Nephron (organoid): ENCODE measurements around the gene NDUFS5.
A peak's percentile ranks its signal among the peaks of the same experiment; 100 is the strongest.

Source experiments
- H3K27ac Mint-ChIP-seq, 3 experiments: 2 replicates each; pipeline ENCODE4 v1.8.0; 2020; ENCODE audit warnings: mixed read lengths in 3 of 3, mild to moderate bottlenecking in 2 of 3, moderate library complexity in 1 of 3
- H3K27me3 Mint-ChIP-seq: 2 replicates; pipeline ENCODE4 v1.8.0; 2021; ENCODE audit warnings: low read depth, mild to moderate bottlenecking, moderate library complexity, mixed read lengths
- H3K36me3 Mint-ChIP-seq: 2 replicates; pipeline ENCODE4 v1.8.0; 2020; ENCODE audit warnings: low read depth, mixed read lengths
- H3K4me1 Mint-ChIP-seq: 2 replicates; pipeline ENCODE4 v1.8.0; 2020; ENCODE audit warnings: mixed read lengths
- H3K4me3 Mint-ChIP-seq, 3 experiments: 2 replicates each; pipeline ENCODE4 v1.8.0; 2020; ENCODE audit warnings: mild to moderate bottlenecking in 3 of 3, mixed read lengths in 3 of 3, moderate library complexity in 2 of 3
- H3K9me3 Mint-ChIP-seq: 2 replicates; pipeline ENCODE4 v1.8.0; 2020; ENCODE audit warnings: mixed read lengths
- TF ChIP-seq, protein P1 (sequence below), 3 experiments: fragments of 200-600 bp; sonication (generic); IDR thresholded peaks; one replicate each; pipeline ENCODE4 v1.5.0; 2021; ENCODE audit warnings: antibody characterized with exemption in 3 of 3; ENCODE audit not compliant: unreplicated experiment in 3 of 3

NDUFS5 gene

DNA sequence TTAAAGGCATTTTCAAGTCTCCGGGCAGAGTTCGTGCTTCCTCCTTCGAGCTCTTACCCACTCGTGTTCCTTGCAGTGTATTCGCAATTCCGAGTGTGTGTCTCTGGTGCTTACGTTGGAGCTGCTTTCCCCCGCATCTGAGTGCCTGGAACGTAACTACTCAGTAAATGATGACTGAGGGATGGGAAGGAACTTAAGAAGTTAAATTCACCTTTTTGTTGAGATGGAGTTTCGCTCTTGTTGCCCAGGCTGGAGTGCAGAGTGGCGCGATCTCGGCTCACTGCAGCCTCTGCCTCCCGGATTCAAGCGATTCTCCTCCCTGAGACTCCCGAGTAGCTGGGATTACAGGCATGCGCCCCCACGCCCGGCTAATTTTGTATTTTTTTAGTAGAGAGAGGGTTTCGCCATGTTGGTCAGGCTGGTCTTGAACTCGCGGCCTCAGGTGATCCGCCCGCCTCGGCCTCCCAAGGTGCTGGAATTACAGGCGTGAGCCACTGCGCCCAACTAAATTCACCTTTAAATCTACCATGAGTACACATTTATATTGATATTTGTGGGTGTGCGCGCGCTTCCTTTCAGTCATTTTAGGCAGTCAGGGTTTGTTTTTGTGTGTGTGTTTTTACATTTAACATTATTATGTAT, 837 bp downstream of the NDUFS5 start:
- Mint-ChIP-seq H3K36me3 (peaks cover 23% of the 10 kb centered on the region), H3K9me3 (no peaks in the 10 kb centered on the region)

DNA sequence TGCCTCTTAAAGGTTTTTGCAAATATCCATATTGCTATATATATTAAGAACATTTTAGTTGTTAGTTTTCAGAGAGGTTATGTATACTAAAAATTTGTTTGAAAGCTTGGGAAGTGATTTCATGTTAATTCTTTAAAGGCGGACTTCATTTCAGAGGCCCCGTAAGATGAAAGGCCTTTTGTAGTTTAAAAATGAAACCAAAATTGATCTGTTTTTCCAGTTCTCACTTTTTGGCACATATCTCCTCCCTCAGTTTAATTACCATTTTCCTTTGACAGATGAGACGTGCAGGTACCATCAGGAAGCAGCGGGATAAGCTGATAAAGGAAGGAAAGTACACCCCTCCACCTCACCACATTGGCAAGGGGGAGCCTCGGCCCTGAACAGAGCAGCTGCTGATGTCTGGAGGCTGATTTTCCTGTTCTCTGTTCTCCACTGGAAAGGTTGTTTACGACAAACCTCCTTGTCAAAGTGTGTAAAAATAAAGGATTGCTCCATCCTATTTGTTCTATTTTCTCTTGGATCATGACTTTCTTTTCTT, 8.0 kb downstream of the NDUFS5 start:
- no peak overlapping the region for H3K27ac Mint-ChIP-seq
- H3K36me3 Mint-ChIP-seq: peaks cover 64% of the 10 kb centered on the region
- no peaks in the 10 kb centered on the region for H3K9me3 Mint-ChIP-seq
- TF ChIP-seq, protein P1, sequence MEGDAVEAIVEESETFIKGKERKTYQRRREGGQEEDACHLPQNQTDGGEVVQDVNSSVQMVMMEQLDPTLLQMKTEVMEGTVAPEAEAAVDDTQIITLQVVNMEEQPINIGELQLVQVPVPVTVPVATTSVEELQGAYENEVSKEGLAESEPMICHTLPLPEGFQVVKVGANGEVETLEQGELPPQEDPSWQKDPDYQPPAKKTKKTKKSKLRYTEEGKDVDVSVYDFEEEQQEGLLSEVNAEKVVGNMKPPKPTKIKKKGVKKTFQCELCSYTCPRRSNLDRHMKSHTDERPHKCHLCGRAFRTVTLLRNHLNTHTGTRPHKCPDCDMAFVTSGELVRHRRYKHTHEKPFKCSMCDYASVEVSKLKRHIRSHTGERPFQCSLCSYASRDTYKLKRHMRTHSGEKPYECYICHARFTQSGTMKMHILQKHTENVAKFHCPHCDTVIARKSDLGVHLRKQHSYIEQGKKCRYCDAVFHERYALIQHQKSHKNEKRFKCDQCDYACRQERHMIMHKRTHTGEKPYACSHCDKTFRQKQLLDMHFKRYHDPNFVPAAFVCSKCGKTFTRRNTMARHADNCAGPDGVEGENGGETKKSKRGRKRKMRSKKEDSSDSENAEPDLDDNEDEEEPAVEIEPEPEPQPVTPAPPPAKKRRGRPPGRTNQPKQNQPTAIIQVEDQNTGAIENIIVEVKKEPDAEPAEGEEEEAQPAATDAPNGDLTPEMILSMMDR (IDR thresholded peaks at IDR 0.05; ENCODE audit: unreplicated experiment in 3 of 3): no peak
- H3K27me3 Mint-ChIP-seq: peaks cover 3% of the 10 kb centered on the region
- H3K4me3 Mint-ChIP-seq: no peak overlapping the region
- H3K4me1 Mint-ChIP-seq: no peaks in the 10 kb centered on the region

More for the DNA sequence above, 837 bp downstream of the NDUFS5 start:
- Mint-ChIP-seq H3K27me3 (peaks cover 3% of the 10 kb centered on the region), H3K4me3 (peak overlapping the region; percentile 93 to 96 (median 96)), H3K27ac (peak overlapping the region; percentile 97 to 100 (median 99)), H3K4me1 (peaks cover 6% of the 10 kb centered on the region)
- TF ChIP-seq, protein P1 (IDR thresholded peaks at IDR 0.05; ENCODE audit: unreplicated experiment in 3 of 3): no peak

DNA sequence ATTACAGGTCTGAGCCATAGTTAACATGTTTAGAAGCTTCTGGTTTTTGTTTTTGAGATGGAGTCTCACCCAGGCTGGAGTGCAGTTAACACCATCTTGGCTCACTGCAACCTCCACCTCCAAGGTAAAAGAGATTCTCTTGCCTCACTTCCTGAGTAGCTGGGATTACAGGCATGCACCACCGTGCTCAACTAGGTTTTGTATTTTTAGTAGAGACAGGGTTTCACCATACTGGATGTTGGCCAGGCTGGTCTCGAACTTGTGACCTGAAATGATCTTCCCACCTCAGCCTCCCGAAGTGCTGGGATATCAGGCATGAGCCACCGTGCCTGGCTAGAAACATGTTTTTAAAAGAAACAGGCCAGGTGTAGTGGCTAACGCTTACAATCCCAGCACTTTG, 10.5 kb downstream of the NDUFS5 start:
- no peak overlapping the region for H3K27ac Mint-ChIP-seq
- H3K4me3 Mint-ChIP-seq: no peak overlapping the region
- no peaks in the 10 kb centered on the region for H3K27me3 Mint-ChIP-seq
- TF ChIP-seq, protein P1 (IDR thresholded peaks at IDR 0.05; ENCODE audit: unreplicated experiment in 3 of 3): no peak
- H3K4me1 Mint-ChIP-seq: no peaks in the 10 kb centered on the region
- peaks cover 58% of the 10 kb centered on the region for H3K36me3 Mint-ChIP-seq
- no peaks in the 10 kb centered on the region for H3K9me3 Mint-ChIP-seq

DNA sequence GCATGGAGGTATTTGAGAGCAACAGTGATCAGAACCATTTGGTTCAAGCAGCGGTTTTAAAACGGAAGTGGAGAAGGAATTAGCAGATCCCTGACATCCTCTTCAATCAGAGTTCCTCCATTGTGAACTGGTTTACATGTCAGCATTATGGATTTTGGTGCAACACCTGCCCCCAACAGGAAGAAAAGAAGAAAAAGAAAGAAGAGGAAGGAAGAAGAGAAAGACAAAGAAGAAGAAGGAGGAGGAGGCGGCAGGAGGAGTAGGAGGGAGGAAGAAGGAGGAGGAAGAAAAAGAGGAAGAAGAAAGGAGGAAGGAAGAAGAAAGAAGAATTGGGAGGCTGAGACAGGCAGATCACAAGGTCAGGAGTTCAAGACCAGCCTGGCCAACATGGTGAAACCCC, 17.4 kb downstream of the NDUFS5 start:
- TF ChIP-seq, protein P1 (IDR thresholded peaks at IDR 0.05; ENCODE audit: unreplicated experiment in 3 of 3): no peak
- H3K4me3 Mint-ChIP-seq: no peak overlapping the region
- no peaks in the 10 kb centered on the region for H3K9me3 Mint-ChIP-seq
- H3K27me3 Mint-ChIP-seq: no peaks in the 10 kb centered on the region
- no peaks in the 10 kb centered on the region for H3K4me1 Mint-ChIP-seq
- H3K27ac Mint-ChIP-seq: no peak overlapping the region
- peaks cover 41% of the 10 kb centered on the region for H3K36me3 Mint-ChIP-seq

DNA sequence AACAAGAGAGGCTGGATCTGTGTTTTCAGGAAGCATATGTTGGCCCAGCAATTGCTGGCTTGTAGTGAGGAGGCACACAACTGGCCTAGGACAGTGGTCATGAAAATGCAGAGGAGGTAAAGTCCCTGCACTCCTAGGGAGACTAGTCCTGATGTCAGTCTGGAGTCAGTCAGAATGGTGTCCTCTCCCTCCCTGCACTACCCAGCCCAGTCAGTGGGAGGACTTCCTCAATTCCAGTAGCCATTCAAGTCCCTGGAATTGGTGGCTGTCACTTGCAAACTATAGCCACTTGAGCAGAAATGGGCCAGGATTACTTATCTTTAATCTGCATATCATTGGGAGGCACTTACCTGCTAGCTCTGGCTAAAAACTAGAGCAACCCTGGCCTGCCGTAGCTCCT, 18.6 kb downstream of the NDUFS5 start:
- Mint-ChIP-seq H3K4me3 (no peak overlapping the region), H3K27ac (no peak overlapping the region), H3K36me3 (peaks cover 38% of the 10 kb centered on the region), H3K4me1 (no peaks in the 10 kb centered on the region), H3K9me3 (no peaks in the 10 kb centered on the region), H3K27me3 (no peaks in the 10 kb centered on the region)
- TF ChIP-seq, protein P1 (IDR thresholded peaks at IDR 0.05; ENCODE audit: unreplicated experiment in 3 of 3): no peak

DNA sequence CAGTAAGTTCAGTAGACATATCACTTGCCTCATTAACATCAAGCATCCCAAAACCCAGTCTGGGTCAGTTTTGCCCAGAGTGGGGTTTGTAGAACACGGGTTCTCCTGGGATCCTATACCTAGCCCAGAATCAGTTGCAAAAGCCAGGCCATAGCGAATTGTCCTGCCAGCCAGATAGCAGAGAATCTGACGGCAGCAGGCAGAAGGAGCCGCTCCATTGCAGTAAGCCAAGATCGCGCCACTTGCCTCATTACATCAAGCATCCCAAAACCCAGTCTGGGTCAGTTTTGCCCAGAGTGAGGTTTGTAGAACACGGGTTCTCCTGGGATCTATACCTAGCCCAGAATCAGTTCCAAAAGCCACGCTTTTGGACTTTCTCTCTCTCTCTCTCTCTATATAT, 19.1 kb downstream of the NDUFS5 start:
- H3K27ac Mint-ChIP-seq: no peak overlapping the region
- no peaks in the 10 kb centered on the region for H3K9me3 Mint-ChIP-seq
- TF ChIP-seq, protein P1 (IDR thresholded peaks at IDR 0.05; ENCODE audit: unreplicated experiment in 3 of 3): no peak
- no peaks in the 10 kb centered on the region for H3K27me3 Mint-ChIP-seq
- H3K36me3 Mint-ChIP-seq: peaks cover 40% of the 10 kb centered on the region
- H3K4me1 Mint-ChIP-seq: no peaks in the 10 kb centered on the region
- H3K4me3 Mint-ChIP-seq: no peak overlapping the region
